AG04449 (cell line): ENCODE measurements around the gene DSG3.
"Not testable (repeated sequence)": the region's sequence is repeated elsewhere in the genome, so short reads cannot be mapped to it uniquely, and the experiment has no call there.

ENCODE experiments used
- CTCF ChIA-PET: fragments of 350-600 bp; formaldehyde crosslinking; extraction: SDS; loops from one replicate; lab custom pipeline; 2021; ENCODE audit warnings: antibody characterized with exemption; lab: Yijun Ruan, JAX
- POLR2A ChIA-PET: fragments of 400-600, 350-600 bp; formaldehyde crosslinking; extraction: SDS; loops from one replicate; lab custom pipeline; 2020; ENCODE audit warnings: antibody characterized with exemption, inconsistent platforms; lab: Yijun Ruan, JAX
- DNase-seq: peaks from one replicate; pipeline ENCODE4 v3.0.0-alpha.2; 2010; ENCODE audit warnings: low read depth, low spot score
- H3K4me3 ChIP-seq: 2 replicates; pipeline ENCODE4 v1.5.1; 2011; ENCODE audit warnings: low read depth, mild to moderate bottlenecking, control low read depth, low read length
- CTCF ChIP-seq: IDR thresholded peaks from one replicate; pipeline ENCODE4 v1.5.1; 2011; ENCODE audit warnings: mild to moderate bottlenecking, moderate library complexity, low read length, control low read depth, inconsistent platforms; ENCODE audit not compliant: insufficient read depth; ENCODE audit errors: missing control alignments

Gene DSG3

GRCh38 chr18:31490833-31491232 lies 43.3 kb downstream of the DSG3 start:
- no peak overlapping the region for H3K4me3 ChIP-seq
- TF ChIP-seq CTCF, result no peak
- DNase-seq, result no peak
- ChIA-PET POLR2A (no interaction called here), CTCF (no interaction called here)

- no peak for TF ChIP-seq CTCF
- POLR2A ChIA-PET, result no interaction called here
- CTCF ChIA-PET, result no interaction called here
- no peak overlapping the region for H3K4me3 ChIP-seq
- no peak for DNase-seq
Measured at GRCh38 chr18:31491586-31491985, 44.0 kb downstream of the DSG3 start.

GRCh38 chr18:31492671-31493070 lies 45.1 kb downstream of the DSG3 start:
- DNase-seq, result no peak
- H3K4me3 ChIP-seq, result no peak overlapping the region
- ChIA-PET CTCF (no interaction called here), POLR2A (no interaction called here)
- no peak for TF ChIP-seq CTCF

GRCh38 chr18:31493171-31493570 lies 45.6 kb downstream of the DSG3 start:
- POLR2A ChIA-PET, result no interaction called here
- no peak for TF ChIP-seq CTCF

GRCh38 chr18:31493941-31494340 lies 46.4 kb downstream of the DSG3 start:
- DNase-seq, result no peak
- ChIA-PET POLR2A (no interaction called here), CTCF (no interaction called here)
- no peak overlapping the region for H3K4me3 ChIP-seq
- TF ChIP-seq CTCF, result no peak

More at GRCh38 chr18:31493171-31493570, 45.6 kb downstream of the DSG3 start:
- CTCF ChIA-PET, result no interaction called here
- no peak for DNase-seq
- H3K4me3 ChIP-seq, result no peak overlapping the region

- H3K4me3 ChIP-seq, CTCF ChIA-PET, DNase-seq, POLR2A ChIA-PET: not testable (repeated sequence)
Measured at GRCh38 chr18:31494705-31495244, 47.2 kb downstream of the DSG3 start.

- TF ChIP-seq CTCF, result no peak
- no peak for DNase-seq
- no peak overlapping the region for H3K4me3 ChIP-seq
- ChIA-PET CTCF (no interaction called here), POLR2A (no interaction called here)
Measured at GRCh38 chr18:31497404-31497835, 49.9 kb downstream of the DSG3 start.
